ENCODE data around the gene OR5AU1. TPM values are rescaled to one million over a fixed set of nuclear protein-coding genes. Genes with fewer than 3 reads are reported as not detected.

OR5AU1 gene
- total RNA-seq, 2 donors from 2014 or later: not detected

DNA sequence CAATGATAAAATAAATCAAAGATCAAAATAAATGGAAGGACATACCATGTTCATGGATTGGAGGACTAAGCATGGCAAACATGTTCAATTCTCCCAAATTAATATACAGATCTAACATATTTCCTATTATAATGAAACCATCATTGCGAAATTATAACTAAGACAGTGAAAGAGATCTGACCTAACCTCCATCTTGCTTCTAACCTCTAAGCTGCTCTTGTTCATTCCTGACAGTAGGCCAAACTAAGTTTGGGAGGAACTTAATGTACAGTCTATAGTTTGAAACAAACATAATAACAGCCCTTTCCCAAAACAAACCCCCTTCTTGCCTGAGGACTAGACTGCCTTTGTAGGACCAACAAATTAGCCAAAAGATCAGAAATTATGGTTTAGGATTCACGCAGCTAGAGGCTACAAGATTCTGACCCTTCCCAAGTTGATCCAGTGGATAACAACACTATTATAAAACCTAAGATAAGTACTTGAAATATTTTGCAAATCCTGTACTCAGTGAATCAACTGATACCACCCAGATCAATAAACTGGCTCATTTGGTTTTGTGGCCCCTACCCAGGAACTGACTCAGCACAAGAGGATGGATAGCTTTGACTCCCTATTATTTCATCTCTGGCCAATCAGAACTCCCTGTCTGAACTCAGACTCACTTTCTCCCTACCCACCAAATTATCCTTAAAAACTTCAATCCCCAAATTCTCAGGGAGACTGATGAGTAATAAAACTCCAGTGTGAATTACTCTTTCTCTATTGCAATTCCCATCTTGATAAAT, 41.7 kb upstream of the OR5AU1 start:
- Histone ChIP-seq H3K36me3 (replicated peaks in 1 of 2; ENCODE audit: insufficient read depth in 1 of 2, low read depth in 2 of 2) (no peaks in the 10 kb centered on the region), H3K27ac (no peak overlapping the region), H3K27me3 (no peaks in the 10 kb centered on the region), H3K9me3 (no peaks in the 10 kb centered on the region), H3K4me1 (no peaks in the 10 kb centered on the region), H3K4me3 (no peak overlapping the region)
- intact Hi-C loops (cut with DNase I): no loop called here
- no peak for TF ChIP-seq POLR2A (IDR thresholded peaks at IDR 0.05)
- TF ChIP-seq, protein P1, sequence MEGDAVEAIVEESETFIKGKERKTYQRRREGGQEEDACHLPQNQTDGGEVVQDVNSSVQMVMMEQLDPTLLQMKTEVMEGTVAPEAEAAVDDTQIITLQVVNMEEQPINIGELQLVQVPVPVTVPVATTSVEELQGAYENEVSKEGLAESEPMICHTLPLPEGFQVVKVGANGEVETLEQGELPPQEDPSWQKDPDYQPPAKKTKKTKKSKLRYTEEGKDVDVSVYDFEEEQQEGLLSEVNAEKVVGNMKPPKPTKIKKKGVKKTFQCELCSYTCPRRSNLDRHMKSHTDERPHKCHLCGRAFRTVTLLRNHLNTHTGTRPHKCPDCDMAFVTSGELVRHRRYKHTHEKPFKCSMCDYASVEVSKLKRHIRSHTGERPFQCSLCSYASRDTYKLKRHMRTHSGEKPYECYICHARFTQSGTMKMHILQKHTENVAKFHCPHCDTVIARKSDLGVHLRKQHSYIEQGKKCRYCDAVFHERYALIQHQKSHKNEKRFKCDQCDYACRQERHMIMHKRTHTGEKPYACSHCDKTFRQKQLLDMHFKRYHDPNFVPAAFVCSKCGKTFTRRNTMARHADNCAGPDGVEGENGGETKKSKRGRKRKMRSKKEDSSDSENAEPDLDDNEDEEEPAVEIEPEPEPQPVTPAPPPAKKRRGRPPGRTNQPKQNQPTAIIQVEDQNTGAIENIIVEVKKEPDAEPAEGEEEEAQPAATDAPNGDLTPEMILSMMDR (IDR thresholded peaks at IDR 0.05): no peak
- no peak for DNase-seq
- WGBS, 2 donors: 85 to 87% methylated on average over 2 of the region's 2 CpGs
- no peak for ATAC-seq

DNA sequence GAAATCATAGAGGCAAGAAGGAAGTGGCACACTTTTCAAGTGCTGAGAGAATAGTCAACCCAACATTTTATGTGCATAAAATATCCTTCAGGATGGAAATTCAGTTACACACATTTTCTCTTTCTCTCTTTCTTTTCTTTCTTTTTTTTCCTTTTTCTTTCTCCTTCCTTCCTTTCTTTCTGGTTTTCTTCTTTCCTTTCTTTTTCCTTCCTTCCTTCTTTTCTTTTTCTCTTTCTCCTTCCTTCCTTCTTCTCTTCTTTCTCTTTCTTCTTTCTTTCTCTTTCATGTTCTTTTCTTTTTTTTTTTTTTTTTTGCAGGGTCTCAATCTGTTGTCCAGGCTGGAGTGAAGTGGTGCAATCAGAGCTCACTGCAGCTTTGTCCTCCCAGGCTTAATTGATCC, 38.7 kb upstream of the OR5AU1 start:
- intact Hi-C loops (cut with DNase I): no loop called here

DNA sequence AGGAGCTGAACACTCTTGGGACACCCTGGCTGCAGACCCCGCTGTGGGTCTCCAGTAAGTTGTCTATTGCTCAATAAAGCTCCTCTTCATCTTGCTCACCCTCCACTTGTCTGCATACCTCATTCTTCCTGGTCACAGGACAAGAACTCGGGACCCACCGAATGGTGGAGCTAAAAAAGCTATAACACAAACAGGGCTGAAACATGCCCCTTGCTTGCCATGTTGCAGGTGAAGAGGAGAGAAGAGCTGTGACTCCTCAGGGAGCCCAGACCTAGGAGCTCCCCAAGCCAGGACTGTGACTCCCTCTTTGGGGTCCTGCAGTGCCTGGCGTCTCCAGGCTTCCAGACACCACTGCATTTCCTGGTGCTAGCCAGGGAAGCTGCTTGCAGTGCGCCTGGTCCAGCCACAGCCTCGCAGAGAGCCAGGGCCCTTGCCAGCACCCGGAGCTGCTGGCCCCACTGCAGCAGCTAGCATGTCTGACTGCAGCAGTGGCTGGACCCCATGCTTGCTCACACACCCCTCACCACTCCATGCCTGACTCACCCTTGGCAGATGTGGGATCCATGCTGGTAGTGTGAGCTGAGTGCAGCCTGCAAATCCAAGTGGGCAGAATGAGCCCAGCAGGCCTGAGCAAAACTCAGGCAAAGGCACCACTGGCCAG, 37.1 kb upstream of the OR5AU1 start:
- ATAC-seq (no peak), DNase-seq (no peak)
- no peaks in the 10 kb centered on the region for H3K9me3 ChIP-seq
- no peaks in the 10 kb centered on the region for H3K36me3 ChIP-seq (replicated peaks in 1 of 2; ENCODE audit: insufficient read depth in 1 of 2, low read depth in 2 of 2)
- no peaks in the 10 kb centered on the region for H3K27me3 ChIP-seq
- no peak overlapping the region for H3K4me3 ChIP-seq
- intact Hi-C loops (cut with DNase I): no loop called here
- H3K27ac ChIP-seq: no peak overlapping the region
- peaks cover 7% of the 10 kb centered on the region for H3K4me1 ChIP-seq
- 83 to 87% methylated on average over 4 to 6 of the region's 7 CpGs for WGBS, 2 donors
- TF ChIP-seq, protein P1 (IDR thresholded peaks at IDR 0.05): no peak
- TF ChIP-seq POLR2A (IDR thresholded peaks at IDR 0.05): no peak

More for the DNA sequence above, 38.7 kb upstream of the OR5AU1 start:
- Histone ChIP-seq H3K9me3 (no peaks in the 10 kb centered on the region), H3K27me3 (no peaks in the 10 kb centered on the region), H3K4me1 (peaks cover 7% of the 10 kb centered on the region), H3K27ac (no peak overlapping the region), H3K36me3 (replicated peaks in 1 of 2; ENCODE audit: insufficient read depth in 1 of 2, low read depth in 2 of 2) (no peaks in the 10 kb centered on the region), H3K4me3 (no peak overlapping the region)
- TF ChIP-seq, protein P1 (IDR thresholded peaks at IDR 0.05): no peak
- no peak for TF ChIP-seq POLR2A (IDR thresholded peaks at IDR 0.05)
- no peak for ATAC-seq
- DNase-seq: no peak

DNA sequence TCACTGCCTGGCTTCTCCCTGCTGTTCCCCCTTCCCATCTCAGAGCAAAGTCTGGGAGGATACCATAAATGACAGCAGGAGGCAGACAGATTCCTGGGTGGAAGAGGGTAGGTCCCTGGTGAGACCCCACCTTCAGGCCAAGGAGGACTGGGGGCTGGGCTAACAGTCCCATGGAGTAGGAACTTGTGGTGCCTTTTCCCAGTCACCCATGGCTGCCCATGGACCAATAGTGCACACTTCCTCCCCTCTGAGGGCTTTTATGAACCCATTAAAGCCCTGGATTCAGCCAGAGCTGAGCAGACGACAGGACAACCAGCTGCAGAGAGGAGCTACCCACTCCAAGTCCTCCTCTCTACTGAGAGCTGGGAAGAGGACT, 36.6 kb upstream of the OR5AU1 start:
- H3K36me3 ChIP-seq (replicated peaks in 1 of 2; ENCODE audit: insufficient read depth in 1 of 2, low read depth in 2 of 2): no peaks in the 10 kb centered on the region

More for the DNA sequence above, 36.6 kb upstream of the OR5AU1 start:
- no peaks in the 10 kb centered on the region for H3K27me3 ChIP-seq
- DNase-seq: no peak
- 27% methylated on average over 1 of the region's 1 CpG; no CpG with 5 or more reads in 1 of the 2 donors for WGBS, 2 donors
- no peak overlapping the region for H3K4me3 ChIP-seq
- H3K27ac ChIP-seq: no peak overlapping the region
- peaks cover 7% of the 10 kb centered on the region for H3K4me1 ChIP-seq
- TF ChIP-seq POLR2A (IDR thresholded peaks at IDR 0.05): no peak
- TF ChIP-seq, protein P1 (IDR thresholded peaks at IDR 0.05): no peak
- intact Hi-C loops (cut with DNase I): no loop called here
- ATAC-seq: no peak
- no peaks in the 10 kb centered on the region for H3K9me3 ChIP-seq
